Measurements from ENCODE around the gene TBCA. TPM values are rescaled to one million over a fixed set of nuclear protein-coding genes. Genes with fewer than 3 reads are reported as not detected.

Gene TBCA
- total RNA-seq, 2 experiments from 2014 or later = 168 to 178 TPM

DNA sequence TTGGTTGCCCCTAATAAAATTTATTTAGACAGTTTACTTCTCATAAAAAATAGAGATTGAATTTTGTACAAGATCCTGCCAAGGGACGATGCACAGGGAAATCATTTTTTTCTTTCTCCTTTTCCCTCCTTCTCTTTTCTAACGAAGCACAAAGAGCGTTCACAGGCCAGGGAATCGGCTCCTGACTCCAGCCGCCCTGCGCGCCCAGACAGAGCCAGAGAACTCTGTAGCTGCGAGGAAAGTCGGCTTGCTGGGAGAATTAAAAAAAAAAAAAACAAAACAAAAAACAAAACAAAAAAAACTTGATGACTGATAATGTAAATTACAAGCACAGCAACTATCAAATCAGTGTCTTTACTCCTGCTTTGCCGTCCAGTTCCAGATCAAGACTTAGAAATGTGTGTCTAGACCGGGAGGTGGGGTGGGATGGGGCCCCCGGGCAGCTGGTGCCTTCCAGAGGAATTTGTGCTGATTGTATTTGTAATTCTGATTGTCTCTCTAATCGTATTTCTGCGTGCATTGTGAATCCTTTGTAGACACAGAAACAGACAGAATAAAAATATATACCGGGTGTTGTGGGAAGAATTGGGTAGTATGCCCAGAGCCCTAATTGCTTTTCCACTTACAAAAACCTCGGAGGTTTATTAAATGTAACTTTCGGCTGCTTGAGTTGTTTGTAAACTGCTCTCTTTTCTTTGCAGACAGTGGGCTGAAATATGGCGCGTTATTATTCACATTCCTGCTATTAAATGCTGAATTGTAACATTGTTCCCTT, 134.0 kb downstream of the TBCA start:
- peaks cover 2% of the 10 kb centered on the region for H3K9me3 Mint-ChIP-seq
- no peak overlapping the region for H3K4me3 Mint-ChIP-seq
- H3K36me3 Mint-ChIP-seq (ENCODE audit: low read depth) = peaks cover 17% of the 10 kb centered on the region
- H3K4me1 Mint-ChIP-seq = peaks cover 27% of the 10 kb centered on the region
- CTCF ChIA-PET = interaction anchor here (0.7 kb wide), 1 partner anchor 12 kb away, joined by 3 read pairs; no protein-coding TSS in a partner anchor
- DNase-seq = no peak
- peaks cover 83% of the 10 kb centered on the region for H3K27me3 Mint-ChIP-seq
- no peak overlapping the region for H3K27ac Mint-ChIP-seq
- POLR2A ChIA-PET = interaction anchor here (3.5 kb wide), 1 partner anchor 12 kb away, joined by 11 read pairs; no protein-coding TSS in a partner anchor

DNA sequence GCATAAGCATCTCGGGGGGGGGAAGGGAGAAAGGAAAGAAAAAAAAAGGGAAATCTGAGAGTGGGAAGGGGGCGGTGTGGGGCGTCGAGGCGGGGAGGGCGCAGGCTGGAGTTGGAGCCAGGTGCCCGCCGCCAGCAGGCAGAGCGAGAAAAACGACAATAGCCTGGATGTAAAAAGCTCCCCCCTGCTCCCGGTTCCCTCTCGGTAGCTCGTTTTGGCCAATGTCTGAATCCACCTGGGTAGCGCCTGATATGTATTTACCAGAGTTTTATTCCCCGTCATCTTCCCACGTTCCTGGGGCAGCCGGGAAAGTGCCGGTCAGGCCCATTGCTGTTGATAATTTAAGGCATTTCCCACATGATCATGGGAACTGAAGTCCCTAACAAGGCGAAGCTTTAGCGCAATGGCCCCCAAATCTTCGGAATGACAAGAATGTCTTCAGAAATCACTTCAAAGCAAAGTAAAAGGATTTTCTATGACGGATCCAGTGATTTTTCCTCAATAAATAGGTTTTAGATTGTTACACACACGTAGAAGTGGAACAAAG, 134.7 kb downstream of the TBCA start:
- no peak overlapping the region for H3K27ac Mint-ChIP-seq
- peaks cover 2% of the 10 kb centered on the region for H3K9me3 Mint-ChIP-seq
- CTCF ChIA-PET = interaction anchor here (0.7 kb wide), 1 partner anchor 12 kb away, joined by 3 read pairs; no protein-coding TSS in a partner anchor
- H3K27me3 Mint-ChIP-seq = peaks cover 82% of the 10 kb centered on the region
- no peak overlapping the region for H3K4me3 Mint-ChIP-seq
- H3K36me3 Mint-ChIP-seq (ENCODE audit: low read depth) = peaks cover 17% of the 10 kb centered on the region
- POLR2A ChIA-PET = interaction anchor here (3.5 kb wide), 1 partner anchor 12 kb away, joined by 11 read pairs; no protein-coding TSS in a partner anchor
- H3K4me1 Mint-ChIP-seq = peaks cover 27% of the 10 kb centered on the region
- no peak for DNase-seq

Other genes starting within 250 kb of the TBCA start
- gene OTP, start 137.6 kb downstream of the TBCA start, total RNA-seq = not detected

All from activated CD4-positive, alpha-beta memory T cell treated with anti-CD3 and anti-CD28 coated beads, Interleukin-2, amount 10 ng/mL, durations not matched to agents 7 days and 5 days (primary cell).